SH-SY5Y (cell line): Measurements from ENCODE around the gene FOXJ3.

Experiments used
- GATA2 ChIP-seq: IDR thresholded peaks from 2 replicates; pipeline ENCODE4 v1.6.1; 2011; ENCODE audit warnings: mild to moderate bottlenecking, low read depth, low read length
- GATA3 ChIP-seq: IDR thresholded peaks from 2 replicates; pipeline ENCODE4 v1.6.1; 2011; ENCODE audit warnings: low read depth, mild to moderate bottlenecking, low read length, moderate library complexity

DNA sequence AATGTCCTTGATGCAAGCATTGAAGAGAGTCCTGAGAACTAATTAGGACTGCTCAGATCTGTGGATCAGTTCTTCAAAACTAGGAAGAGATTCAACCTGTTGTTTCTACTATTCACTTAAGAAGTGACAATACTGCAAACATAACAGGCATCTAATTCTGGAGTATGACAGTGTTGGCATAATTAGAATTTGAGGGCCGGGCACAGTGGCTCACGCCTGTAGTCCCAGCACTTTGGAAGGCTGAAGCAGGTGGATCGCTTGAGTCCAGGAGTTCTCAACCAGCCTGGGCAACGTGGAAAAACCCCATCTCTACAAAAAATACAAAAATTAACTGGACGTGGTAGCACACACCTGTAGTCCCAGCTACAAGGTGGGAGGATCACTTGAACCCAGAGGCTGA lies 8.0 kb upstream of the FOXJ3 start:
- no peak for TF ChIP-seq GATA2
- TF ChIP-seq GATA3 = no peak
